HUDEP-2 (cell line): Measurements from ENCODE around the gene SHISAL2A.

ENCODE experiments used
- DNase-seq, 76 experiments: peaks; one replicate each; lab custom pipeline; 2025; ENCODE audit not compliant: unreplicated experiment in 76 of 76; lab: John Stamatoyannopoulos, UW

The SHISAL2A gene

GRCh38 chr1:52615489-52616042, 17.4 kb upstream of the SHISAL2A start:
- DNase-seq = no peak

- no peak for DNase-seq
Observed at GRCh38 chr1:52621950-52622349, 11.0 kb upstream of the SHISAL2A start.

- DNase-seq = no peak
Observed at GRCh38 chr1:52623812-52624211, 9.2 kb upstream of the SHISAL2A start.

GRCh38 chr1:52627028-52627427, 5.9 kb upstream of the SHISAL2A start:
- DNase-seq = no peak

GRCh38 chr1:52628614-52629324, 4.2 kb upstream of the SHISAL2A start:
- no peak for DNase-seq

- no peak for DNase-seq
Observed at GRCh38 chr1:52629325-52629643, 3.7 kb upstream of the SHISAL2A start.

DNA sequence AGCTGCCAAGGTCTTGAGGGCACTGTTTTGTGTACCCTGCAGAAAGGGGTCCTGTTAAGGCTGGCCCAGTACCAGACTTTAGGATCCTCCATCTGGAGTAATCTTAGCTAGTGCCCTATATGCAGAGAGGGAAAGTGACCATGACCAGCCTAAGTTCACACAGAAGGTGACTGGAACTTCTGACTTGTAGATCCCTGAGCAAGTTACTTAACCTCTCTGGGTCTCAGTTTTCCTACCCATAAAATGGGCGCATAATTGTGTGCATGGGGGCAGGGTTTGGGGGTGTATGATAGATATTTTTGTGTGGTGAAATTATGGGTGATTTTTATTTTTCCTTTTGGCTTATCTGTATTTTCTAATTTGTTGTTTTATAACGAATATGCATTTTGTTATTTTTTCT, 3.3 kb upstream of the SHISAL2A start:
- no peak for DNase-seq

- no peak for DNase-seq
Observed at GRCh38 chr1:52631759-52632331, 1.1 kb upstream of the SHISAL2A start.

- no peak for DNase-seq
Observed at GRCh38 chr1:52633291-52633754, 355 bp downstream of the SHISAL2A start.

DNA sequence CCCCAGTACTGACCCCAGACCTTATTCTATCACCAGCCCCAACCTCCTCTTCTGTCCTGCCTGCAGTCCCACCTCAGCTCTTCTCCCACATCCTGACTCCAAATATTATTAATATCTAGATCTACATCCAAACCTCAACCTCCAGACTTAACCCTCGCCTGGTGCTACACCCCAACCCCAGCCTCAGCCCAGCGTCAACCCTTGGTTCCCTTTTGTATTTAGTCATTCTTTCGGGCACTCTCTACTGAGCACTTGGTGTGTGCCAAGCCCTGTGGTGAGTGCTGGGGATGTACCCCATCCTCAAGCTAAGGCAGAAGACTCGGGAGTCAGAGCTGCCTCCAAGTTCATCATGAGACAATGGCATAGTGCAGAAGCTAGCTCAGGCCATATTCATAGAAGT, 1.1 kb downstream of the SHISAL2A start:
- DNase-seq = no peak

DNA sequence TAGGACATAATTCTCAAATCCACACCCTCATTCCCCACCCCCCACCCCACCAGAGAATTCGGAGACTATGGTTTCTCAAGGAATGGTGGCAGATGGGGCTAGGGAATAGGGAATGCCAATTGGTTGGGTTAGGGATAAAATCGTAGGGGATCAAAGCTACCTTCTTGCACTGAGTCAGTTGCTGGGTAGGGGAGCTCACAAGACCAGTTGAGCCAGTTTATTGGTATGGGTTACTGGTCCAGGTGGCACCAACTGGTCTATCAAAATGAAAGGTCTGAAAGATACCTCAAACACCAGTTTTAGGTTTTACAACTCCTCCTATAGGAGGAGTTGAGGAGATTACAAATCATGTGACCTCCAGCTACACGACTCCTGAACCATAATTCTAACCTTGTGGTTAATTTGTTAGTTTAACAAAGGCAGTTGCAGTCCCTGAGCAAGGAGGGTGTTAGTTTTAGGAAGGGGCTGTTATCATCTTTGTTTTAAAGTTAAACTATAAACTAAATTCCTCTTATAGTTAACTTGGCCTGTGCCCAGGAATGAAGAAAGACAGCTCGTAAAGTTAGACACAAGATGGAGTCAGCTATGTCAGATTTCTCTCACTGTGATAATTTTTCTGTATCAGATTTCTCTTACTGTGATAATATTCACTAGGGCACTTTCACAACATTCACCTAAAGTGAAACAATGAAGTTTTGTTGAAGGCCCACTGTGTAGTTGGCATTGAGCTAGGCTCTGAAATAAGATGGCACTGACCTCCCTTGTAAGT, 2.5 kb downstream of the SHISAL2A start:
- no peak for DNase-seq

DNA sequence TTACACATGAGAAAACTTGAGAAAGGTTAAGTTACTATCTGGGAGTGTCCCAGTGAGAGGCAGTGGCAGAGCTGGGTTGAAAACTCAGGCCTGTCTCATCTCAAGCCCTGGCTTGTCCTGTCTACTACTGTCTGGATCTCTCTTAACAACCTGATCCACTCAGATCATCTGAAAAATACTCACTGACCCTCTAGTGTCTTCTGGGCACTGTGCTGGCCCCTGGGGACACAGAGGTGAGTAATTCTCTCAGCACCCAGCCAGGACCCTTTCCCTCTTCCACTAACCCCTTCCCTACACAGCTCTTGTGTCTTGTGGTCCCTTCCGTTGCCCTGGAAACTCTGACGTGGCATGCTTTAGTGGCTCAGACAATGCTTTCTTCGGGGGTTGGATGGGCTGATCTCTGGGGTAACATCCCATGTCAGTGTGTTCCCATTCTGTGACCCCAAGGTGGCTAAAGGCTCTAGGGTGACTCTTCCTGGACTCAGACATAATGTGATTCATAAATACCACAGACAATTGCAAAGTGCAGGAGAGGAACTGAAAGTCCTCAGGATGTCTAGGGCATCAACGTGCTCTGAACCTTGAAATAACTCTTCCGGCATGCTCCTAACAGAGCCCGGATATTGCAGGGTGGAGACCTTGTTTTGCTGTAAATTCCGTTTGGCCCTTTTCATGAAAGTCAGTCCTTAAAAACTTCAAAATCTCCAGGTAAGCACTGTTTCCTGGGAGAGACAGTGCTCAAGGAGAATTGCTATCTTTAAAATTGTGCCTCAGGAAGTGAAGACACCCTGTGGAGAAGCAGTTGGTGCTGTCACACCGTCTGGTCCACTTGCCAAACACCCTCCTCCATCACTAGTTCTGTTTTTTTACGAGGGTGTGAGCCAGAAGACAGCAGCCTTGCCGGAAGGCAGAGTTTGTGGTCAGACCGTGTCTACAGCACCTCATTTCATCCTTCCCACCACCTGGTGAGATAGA, 4.0 kb downstream of the SHISAL2A start:
- no peak for DNase-seq

DNA sequence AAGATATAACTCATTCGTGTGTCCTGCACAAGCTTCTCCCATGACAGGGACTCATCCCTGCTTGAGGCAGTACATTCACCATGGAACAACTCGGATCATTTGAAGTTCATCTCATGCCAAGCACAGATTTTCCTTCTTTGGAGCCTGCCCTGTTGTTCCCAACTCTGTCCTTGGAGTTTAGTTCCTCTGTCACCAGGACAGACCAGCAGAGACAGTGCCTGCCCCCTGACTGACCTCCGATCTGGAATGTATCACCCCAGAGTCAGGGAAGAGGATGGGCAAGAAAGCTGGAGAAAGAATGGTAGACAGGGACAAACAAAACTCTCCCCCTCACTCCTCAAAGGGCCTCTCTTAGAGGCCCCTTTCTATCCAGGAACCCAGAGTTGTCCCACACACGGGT, 5.0 kb downstream of the SHISAL2A start:
- no peak for DNase-seq

DNA sequence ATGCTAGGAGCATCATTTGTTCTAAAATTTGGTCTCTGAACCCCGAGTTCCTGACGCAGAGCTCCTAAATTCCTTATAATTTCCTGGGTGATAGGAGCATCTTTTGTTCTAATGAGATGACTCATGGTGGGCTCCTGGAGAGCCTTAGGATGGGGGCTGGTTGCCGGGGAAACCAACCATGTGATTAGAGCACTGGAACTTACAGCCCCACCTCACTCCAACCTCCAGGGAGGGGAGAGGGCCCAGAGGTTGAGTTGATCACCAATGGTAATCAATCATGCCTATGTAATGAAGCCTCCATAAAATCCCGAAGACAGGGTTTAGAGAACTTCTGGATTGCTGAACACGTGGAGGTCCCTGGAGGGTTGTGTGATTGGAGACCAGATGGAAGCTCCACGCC, 7.7 kb downstream of the SHISAL2A start:
- DNase-seq = no peak

- no peak for DNase-seq
Observed at GRCh38 chr1:52641307-52641706, 8.3 kb downstream of the SHISAL2A start.

DNA sequence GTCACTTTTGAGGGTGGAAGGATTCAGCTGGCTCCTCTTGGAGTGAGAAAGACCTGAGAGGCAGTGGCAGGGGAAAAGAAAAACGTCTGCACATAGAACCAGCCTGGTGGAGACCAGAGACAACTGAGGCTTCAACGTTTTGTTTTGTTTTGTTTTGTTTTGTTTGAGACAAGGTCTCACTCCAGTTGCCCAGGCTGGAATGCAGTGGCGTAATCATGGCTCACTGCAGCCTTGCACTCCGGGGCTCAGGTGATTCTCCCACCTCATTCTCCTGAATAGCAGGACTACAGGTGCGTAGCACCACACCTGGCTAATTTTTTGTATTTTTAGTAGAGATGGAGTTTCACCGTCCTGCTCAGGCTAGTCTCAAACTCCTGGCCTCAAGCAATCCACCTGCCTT, 12.3 kb downstream of the SHISAL2A start:
- no peak for DNase-seq

GRCh38 chr1:52651904-52652303, 18.9 kb downstream of the SHISAL2A start:
- DNase-seq = no peak

- DNase-seq = no peak
Observed at GRCh38 chr1:52653207-52653849, 20.4 kb downstream of the SHISAL2A start.

GRCh38 chr1:52654063-52654462, 21.1 kb downstream of the SHISAL2A start:
- no peak for DNase-seq

- DNase-seq = no peak
Observed at GRCh38 chr1:52657702-52658101, 24.7 kb downstream of the SHISAL2A start.
